Peyer's patch (tissue), 4 donors: Measurements from ENCODE around the gene TRPM8.

Source experiments
- POLR2A ChIP-seq, 2 donors: fragments of 450-650 bp; IDR thresholded peaks; one replicate each; pipeline ENCODE4 v1.5.1; 2017; ENCODE audit warnings: antibody characterized with exemption in 2 of 2, mild to moderate bottlenecking in 2 of 2, moderate library complexity in 2 of 2
- TF ChIP-seq, protein P1 (sequence below), 6 experiments: fragments of 450-650 bp in 4 of 6; fragments of 200-600 bp in 2 of 6; sonication (generic) in 1 of 6; IDR thresholded peaks; one replicate each; pipeline ENCODE4 v1.5.1; 2017 to 2019; ENCODE audit warnings: antibody characterized with exemption in 6 of 6, mild to moderate bottlenecking in 3 of 6, moderate library complexity in 1 of 6

DNA sequence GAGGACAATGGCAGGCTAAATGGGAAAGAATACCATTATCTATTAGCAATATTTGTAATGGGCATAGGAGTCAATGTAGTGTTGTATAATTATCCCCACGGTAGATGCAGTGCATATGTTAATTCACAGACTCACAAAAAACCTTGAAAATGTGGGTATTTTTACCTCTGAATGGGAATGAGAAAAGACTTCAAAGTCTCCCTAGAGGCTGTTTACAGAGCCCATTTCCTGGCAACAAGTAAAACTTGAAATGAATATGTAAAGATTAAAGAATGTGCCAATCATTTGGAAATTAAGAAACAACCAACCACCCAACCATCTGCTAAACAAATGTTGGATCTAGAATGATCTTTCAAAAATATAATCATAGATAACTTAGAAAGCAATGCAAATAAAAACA, 27.1 kb downstream of the TRPM8 start:
- TF ChIP-seq, protein P1, sequence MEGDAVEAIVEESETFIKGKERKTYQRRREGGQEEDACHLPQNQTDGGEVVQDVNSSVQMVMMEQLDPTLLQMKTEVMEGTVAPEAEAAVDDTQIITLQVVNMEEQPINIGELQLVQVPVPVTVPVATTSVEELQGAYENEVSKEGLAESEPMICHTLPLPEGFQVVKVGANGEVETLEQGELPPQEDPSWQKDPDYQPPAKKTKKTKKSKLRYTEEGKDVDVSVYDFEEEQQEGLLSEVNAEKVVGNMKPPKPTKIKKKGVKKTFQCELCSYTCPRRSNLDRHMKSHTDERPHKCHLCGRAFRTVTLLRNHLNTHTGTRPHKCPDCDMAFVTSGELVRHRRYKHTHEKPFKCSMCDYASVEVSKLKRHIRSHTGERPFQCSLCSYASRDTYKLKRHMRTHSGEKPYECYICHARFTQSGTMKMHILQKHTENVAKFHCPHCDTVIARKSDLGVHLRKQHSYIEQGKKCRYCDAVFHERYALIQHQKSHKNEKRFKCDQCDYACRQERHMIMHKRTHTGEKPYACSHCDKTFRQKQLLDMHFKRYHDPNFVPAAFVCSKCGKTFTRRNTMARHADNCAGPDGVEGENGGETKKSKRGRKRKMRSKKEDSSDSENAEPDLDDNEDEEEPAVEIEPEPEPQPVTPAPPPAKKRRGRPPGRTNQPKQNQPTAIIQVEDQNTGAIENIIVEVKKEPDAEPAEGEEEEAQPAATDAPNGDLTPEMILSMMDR (IDR thresholded peaks at IDR 0.05): no peak
- no peak for TF ChIP-seq POLR2A (IDR thresholded peaks at IDR 0.05)
